Measurements from ENCODE around the gene TTLL3.

GRCh38 chr3:9776896-9777693, 33.0 kb upstream of the TTLL3 start:
- no peak for TF ChIP-seq CTCF (IDR thresholded peaks at IDR 0.05)
- TF ChIP-seq POLR2A (IDR thresholded peaks at IDR 0.05): no peak
